GM12864 (cell line): ENCODE results near the gene SUPT20H.

Experiments
- DNase-seq: peaks from one replicate; pipeline ENCODE4 v3.0.0-alpha.2; 2011; ENCODE audit warnings: low read depth
- H3K4me3 ChIP-seq: 2 replicates; pipeline ENCODE4 v1.5.1; 2011; ENCODE audit warnings: mild to moderate bottlenecking, low read depth, low read length, control low read depth
- CTCF ChIP-seq: IDR thresholded peaks from 2 replicates; pipeline ENCODE4 v1.5.1; 2011; ENCODE audit warnings: low read depth, mild to moderate bottlenecking, moderate library complexity, low read length, control low read depth, inconsistent platforms; ENCODE audit errors: missing control alignments

The SUPT20H gene

DNA sequence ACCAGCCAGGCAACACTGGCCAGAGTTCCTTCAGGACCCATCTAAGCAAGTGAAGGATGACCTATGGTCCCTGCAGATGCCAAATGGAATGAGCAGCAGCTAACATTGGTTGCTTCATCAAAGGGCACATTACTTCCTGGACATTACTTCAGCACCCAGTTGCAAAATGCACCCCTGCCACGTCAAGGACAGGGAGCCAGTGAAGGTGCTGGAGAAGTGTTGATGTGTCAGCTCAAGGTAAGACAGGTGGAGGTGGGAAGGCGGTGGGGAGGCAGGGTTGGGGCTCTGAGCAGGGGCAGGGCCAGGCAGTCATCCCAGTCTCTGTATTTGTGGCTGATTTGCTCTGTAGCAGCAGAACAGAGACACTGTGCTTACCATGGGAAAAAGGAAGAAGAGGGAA, 31.4 kb upstream of the SUPT20H start:
- no peak for DNase-seq
- no peak for TF ChIP-seq CTCF
- H3K4me3 ChIP-seq = no peak overlapping the region

DNA sequence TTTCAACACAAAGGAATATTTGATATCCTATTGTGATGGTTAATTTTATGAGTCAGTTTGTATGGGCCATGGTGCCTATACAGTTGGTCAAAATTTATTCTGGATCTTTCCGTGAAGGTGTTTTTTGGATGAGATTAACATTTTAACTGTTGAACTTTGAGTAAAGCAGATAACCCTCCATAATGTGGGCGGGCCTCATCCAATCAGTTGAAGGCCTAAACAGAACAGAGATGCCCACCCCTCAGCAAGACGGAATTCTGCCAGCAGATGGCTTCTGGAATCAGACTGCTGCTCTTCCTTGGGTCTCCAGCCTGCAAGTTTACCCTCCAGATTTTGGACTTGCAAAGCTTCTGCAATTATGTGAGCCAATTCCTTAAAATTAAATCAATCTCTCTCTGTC, 30.0 kb upstream of the SUPT20H start:
- no peak for TF ChIP-seq CTCF
- DNase-seq = no peak
- H3K4me3 ChIP-seq = no peak overlapping the region

- TF ChIP-seq CTCF = no peak
- DNase-seq = no peak
- H3K4me3 ChIP-seq = no peak overlapping the region
Observed at GRCh38 chr13:37087486-37087885, 28.0 kb upstream of the SUPT20H start.

DNA sequence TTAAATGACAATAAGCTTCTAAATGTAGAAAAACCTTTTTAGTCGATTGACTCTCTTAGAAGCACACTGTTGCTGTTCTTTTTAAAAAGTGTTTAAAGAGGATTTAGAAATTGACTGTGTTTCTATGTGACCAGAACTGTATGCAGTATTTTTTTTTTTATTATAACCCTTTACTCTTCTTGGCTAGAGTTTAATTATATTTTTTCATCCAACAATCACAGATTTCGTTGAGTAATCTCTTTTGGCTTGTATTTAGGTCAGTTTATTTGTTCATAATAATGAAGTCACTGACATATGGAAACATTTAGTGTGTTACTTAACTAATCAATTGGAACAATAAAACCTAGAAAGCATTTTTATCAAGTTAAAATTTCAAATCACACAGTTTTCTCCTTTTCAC, 26.1 kb upstream of the SUPT20H start:
- no peak for TF ChIP-seq CTCF
- DNase-seq = no peak
- no peak overlapping the region for H3K4me3 ChIP-seq

GRCh38 chr13:37076818-37077217, 17.3 kb upstream of the SUPT20H start:
- no peak for TF ChIP-seq CTCF
- no peak for DNase-seq
- no peak overlapping the region for H3K4me3 ChIP-seq

DNA sequence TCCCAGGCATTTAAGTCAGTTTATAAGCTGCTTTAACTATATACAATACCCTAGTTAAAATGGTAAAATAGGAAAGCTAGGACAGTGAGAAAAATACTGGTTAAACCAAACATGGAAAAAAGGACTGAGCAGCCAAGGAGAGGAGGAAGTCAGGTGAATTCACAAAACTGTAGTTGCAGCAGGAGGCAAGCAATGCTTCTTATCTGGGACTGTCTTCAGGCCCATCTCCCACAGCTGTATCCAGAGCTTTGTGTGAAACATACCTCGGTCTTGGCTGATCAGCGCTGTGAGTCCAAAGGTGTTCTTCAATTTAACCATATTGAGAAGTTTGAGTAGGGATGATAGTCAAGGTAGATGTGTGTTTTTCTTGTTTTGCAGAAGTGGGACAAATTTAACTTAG, 15.7 kb upstream of the SUPT20H start:
- no peak for TF ChIP-seq CTCF
- no peak for DNase-seq
- no peak overlapping the region for H3K4me3 ChIP-seq

DNA sequence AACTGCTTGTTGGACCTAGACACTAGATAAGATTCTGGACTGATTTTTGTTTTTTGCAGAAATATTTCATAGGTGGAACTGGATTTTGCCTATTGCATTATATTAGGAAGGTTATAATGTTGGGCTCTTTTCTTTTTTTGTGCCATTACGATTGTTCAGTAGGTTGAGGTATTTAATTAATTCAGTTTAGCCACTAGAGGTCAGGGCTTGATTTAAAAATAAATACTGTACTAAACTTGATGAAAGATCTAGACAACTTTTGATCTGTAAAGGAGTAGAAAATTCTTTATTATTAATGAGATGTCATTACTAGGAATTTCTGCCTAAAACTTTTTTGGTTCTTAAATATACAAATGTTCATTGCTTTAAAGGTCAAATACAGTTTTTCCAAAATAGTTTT, 15.2 kb upstream of the SUPT20H start:
- TF ChIP-seq CTCF = no peak
- DNase-seq = no peak
- no peak overlapping the region for H3K4me3 ChIP-seq
